Glutamatergic neuron (in vitro differentiated cells): Measurements from ENCODE around the gene CLNK. TPM values are rescaled to one million over a fixed set of nuclear protein-coding genes. Genes with fewer than 3 reads are reported as not detected.

Experiments
- DNase-seq: peaks from one replicate; pipeline ENCODE4 v3.0.0; 2022
- H3K27ac Mint-ChIP-seq: one replicate; pipeline ENCODE4 v1.8.0; 2020; ENCODE audit warnings: mild to moderate bottlenecking, mixed read lengths, inconsistent platforms; ENCODE audit not compliant: unreplicated experiment
- H3K27me3 Mint-ChIP-seq: one replicate; pipeline ENCODE4 v1.8.0; 2020; ENCODE audit warnings: mild to moderate bottlenecking, moderate library complexity, mixed read lengths, inconsistent platforms; ENCODE audit not compliant: unreplicated experiment
- H3K36me3 Mint-ChIP-seq: one replicate; pipeline ENCODE4 v1.8.0; 2020; ENCODE audit warnings: mild to moderate bottlenecking, mixed read lengths, inconsistent platforms; ENCODE audit not compliant: unreplicated experiment
- H3K4me1 Mint-ChIP-seq: one replicate; pipeline ENCODE4 v1.8.0; 2020; ENCODE audit warnings: mild to moderate bottlenecking, low read depth, mixed read lengths, inconsistent platforms; ENCODE audit not compliant: unreplicated experiment
- H3K4me3 Mint-ChIP-seq: one replicate; pipeline ENCODE4 v1.8.0; 2020; ENCODE audit warnings: mild to moderate bottlenecking, mixed read lengths, inconsistent platforms; ENCODE audit not compliant: unreplicated experiment
- H3K9me3 Mint-ChIP-seq: one replicate; pipeline ENCODE4 v1.8.0; 2020; ENCODE audit warnings: mild to moderate bottlenecking, moderate library complexity, mixed read lengths, inconsistent platforms; ENCODE audit not compliant: unreplicated experiment
- total RNA-seq: library from RNA; stranded (reverse); fragmentation: NEBNext Ultra II Directional; extraction: Animal tissue kit (Norgen Biotek cat#: 25700); gene quantifications from one replicate; pipeline ENCODE4 v1.2.1, GENCODE V29; 2021; ENCODE audit not compliant: unreplicated experiment
- TF ChIP-seq, protein P1 (sequence below): fragments of 200-600 bp; sonication (generic); IDR thresholded peaks from one replicate; pipeline ENCODE4 v1.5.0; 2021; ENCODE audit not compliant: partially characterized antibody, unreplicated experiment

CLNK gene
- total RNA-seq, 1 donor from 2014 or later: not detected

DNA sequence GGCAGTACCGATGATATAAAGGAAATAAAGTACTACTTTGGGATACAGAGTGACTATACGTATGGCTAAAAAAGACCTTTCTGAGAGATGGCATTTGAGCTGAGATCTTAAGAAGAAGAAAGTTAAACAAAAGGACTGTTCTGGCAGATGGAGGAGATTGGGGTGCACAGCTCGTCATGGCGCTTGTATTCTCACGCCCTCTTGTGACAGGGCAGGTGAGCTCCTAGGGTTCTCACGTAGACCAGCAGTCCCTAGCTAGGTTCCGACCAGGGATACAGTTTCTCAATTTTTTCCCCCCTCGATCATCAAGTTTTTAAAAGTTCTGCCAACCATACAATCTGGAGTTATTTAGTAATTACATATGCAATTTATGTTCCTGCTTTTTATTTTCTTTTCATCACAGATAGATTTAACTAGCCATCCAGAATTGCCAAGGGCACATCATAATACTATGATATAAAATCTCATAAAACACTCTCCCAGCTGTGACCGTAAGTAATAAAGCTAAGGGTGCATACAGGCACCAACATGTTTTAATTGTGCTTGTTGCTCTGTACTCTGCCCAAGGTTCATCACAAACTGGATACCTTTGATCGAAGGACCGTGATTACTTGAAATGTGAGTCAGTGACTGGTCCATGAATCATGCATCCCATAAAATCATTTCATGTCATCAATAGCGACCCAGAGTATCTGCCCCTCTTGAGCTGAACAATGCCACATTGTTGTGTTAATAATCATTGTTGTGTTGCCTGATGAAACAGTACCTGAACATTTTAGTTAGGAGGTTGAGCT, 157.9 kb downstream of the CLNK start:
- DNase-seq: no peak

GRCh38 chr4:10524196-10524833, 160.3 kb downstream of the CLNK start:
- peaks cover 6% of the 10 kb centered on the region for H3K9me3 Mint-ChIP-seq
- peaks cover 4% of the 10 kb centered on the region for H3K4me1 Mint-ChIP-seq
- no peak overlapping the region for H3K4me3 Mint-ChIP-seq
- peaks cover 5% of the 10 kb centered on the region for H3K27me3 Mint-ChIP-seq
- no peaks in the 10 kb centered on the region for H3K36me3 Mint-ChIP-seq
- TF ChIP-seq, protein P1, sequence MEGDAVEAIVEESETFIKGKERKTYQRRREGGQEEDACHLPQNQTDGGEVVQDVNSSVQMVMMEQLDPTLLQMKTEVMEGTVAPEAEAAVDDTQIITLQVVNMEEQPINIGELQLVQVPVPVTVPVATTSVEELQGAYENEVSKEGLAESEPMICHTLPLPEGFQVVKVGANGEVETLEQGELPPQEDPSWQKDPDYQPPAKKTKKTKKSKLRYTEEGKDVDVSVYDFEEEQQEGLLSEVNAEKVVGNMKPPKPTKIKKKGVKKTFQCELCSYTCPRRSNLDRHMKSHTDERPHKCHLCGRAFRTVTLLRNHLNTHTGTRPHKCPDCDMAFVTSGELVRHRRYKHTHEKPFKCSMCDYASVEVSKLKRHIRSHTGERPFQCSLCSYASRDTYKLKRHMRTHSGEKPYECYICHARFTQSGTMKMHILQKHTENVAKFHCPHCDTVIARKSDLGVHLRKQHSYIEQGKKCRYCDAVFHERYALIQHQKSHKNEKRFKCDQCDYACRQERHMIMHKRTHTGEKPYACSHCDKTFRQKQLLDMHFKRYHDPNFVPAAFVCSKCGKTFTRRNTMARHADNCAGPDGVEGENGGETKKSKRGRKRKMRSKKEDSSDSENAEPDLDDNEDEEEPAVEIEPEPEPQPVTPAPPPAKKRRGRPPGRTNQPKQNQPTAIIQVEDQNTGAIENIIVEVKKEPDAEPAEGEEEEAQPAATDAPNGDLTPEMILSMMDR: no peak
- no peak overlapping the region for H3K27ac Mint-ChIP-seq
- no peak for DNase-seq

More for the DNA sequence above, 157.9 kb downstream of the CLNK start:
- no peak overlapping the region for H3K4me3 Mint-ChIP-seq
- TF ChIP-seq, protein P1: no peak
- H3K9me3 Mint-ChIP-seq: peaks cover 6% of the 10 kb centered on the region
- no peaks in the 10 kb centered on the region for H3K36me3 Mint-ChIP-seq
- H3K27ac Mint-ChIP-seq: peak overlapping the region; percentile 29
- peaks cover 7% of the 10 kb centered on the region for H3K4me1 Mint-ChIP-seq
- peaks cover 5% of the 10 kb centered on the region for H3K27me3 Mint-ChIP-seq

DNA sequence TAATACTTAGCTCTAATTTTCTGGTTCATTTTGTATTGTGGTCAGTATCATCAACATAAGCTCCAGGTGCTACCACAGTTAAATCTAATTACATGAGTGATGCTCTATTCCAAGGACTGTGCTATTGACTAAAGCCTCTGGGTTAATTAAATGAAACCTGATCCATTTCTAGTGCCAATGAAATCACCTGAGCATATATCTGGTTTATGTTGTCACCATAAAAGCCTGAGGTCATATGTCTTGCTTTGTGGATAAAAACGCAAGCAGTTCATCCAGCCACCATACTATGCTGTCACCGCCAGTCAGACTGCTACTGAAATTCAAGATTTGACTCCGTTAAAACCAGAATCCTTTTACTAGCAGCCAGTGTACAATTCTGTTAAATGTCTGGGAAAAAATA, 163.1 kb downstream of the CLNK start:
- Mint-ChIP-seq H3K27ac (no peak overlapping the region), H3K4me3 (no peak overlapping the region), H3K36me3 (no peaks in the 10 kb centered on the region), H3K9me3 (no peaks in the 10 kb centered on the region), H3K4me1 (no peaks in the 10 kb centered on the region), H3K27me3 (peaks cover under 1% of the 10 kb centered on the region)
- DNase-seq: no peak
- TF ChIP-seq, protein P1: no peak

DNA sequence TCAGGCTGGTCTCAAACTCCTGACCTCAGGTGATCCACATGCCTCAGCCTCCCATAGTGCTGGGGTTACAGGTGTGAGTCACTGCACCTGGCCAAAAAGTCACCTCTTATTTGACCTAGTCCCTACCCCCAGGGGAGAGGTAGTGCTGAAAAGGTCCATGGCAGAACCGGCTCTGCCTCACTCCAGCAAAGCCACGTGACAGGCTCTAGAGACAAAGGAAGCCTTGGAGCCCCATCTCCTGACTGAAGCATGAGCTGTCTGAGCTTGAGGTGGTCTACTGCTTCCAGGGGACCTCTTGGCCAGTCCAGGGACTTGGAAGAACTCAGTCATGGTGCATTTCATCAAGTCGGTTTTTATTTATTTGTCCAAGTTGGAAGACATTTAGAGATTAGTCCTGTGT, 174.8 kb downstream of the CLNK start:
- H3K4me3 Mint-ChIP-seq: no peak overlapping the region
- no peaks in the 10 kb centered on the region for H3K4me1 Mint-ChIP-seq
- no peaks in the 10 kb centered on the region for H3K9me3 Mint-ChIP-seq
- TF ChIP-seq, protein P1: no peak
- no peaks in the 10 kb centered on the region for H3K27me3 Mint-ChIP-seq
- no peak for DNase-seq
- H3K27ac Mint-ChIP-seq: no peak overlapping the region
- H3K36me3 Mint-ChIP-seq: no peaks in the 10 kb centered on the region

DNA sequence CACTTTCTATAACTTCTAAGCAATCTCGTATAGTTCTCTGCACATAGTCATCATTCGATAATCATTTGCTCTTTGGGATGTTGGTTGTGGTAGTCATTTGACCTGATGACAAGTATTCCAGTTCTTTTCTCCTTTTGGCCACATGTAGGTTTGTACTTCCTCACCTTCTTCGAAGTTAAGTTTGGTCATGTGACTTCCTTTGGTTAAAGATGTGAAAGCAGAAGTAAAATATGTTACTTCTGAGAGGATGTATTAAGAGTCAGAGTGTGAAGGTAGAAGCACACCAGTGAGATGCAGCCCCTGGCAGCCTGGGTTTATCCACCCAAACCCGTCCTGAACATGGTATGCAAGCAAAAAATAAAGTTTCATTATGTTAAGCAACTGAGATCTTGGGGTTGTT, 178.5 kb downstream of the CLNK start:
- no peaks in the 10 kb centered on the region for H3K27me3 Mint-ChIP-seq
- H3K4me1 Mint-ChIP-seq: no peaks in the 10 kb centered on the region
- no peak for DNase-seq
- no peak overlapping the region for H3K4me3 Mint-ChIP-seq
- TF ChIP-seq, protein P1: no peak
- H3K27ac Mint-ChIP-seq: no peak overlapping the region
- H3K9me3 Mint-ChIP-seq: no peaks in the 10 kb centered on the region
- H3K36me3 Mint-ChIP-seq: no peaks in the 10 kb centered on the region
